GM23248 (cell line): ENCODE results near the gene KRTAP6-3. TPM values are rescaled to one million over a fixed set of nuclear protein-coding genes. Genes with fewer than 3 reads are reported as not detected.

ENCODE experiments used
- DNase-seq: peaks from one replicate; pipeline ENCODE4 v3.0.0-alpha.2; 2015
- H2AFZ ChIP-seq: fragments of 200-600 bp; sonication (generic); 2 replicates; pipeline ENCODE4 v1.6.1; 2016; ENCODE audit warnings: antibody characterized with exemption
- H3F3A ChIP-seq: fragments of 200-600 bp; sonication (generic); 2 replicates; pipeline ENCODE4 v1.6.1; 2016; ENCODE audit warnings: mild to moderate bottlenecking, antibody characterized with exemption, mixed run types; ENCODE audit not compliant: insufficient read depth
- H3K27ac ChIP-seq: fragments of 200-600 bp; sonication (generic); 2 replicates; pipeline ENCODE4 v1.5.1; 2016; ENCODE audit warnings: mild to moderate bottlenecking
- H3K27me3 ChIP-seq: fragments of 200-600 bp; sonication (generic); replicated peaks from 2 replicates; pipeline ENCODE4 v1.6.1; 2016; ENCODE audit warnings: mild to moderate bottlenecking; ENCODE audit not compliant: insufficient read depth
- H3K36me3 ChIP-seq: fragments of 200-600 bp; sonication (generic); 2 replicates; pipeline ENCODE4 v1.6.1; 2016; ENCODE audit warnings: low read depth, mild to moderate bottlenecking
- H3K4me1 ChIP-seq: fragments of 200-600 bp; sonication (generic); 2 replicates; pipeline ENCODE4 v1.6.1; 2016; ENCODE audit warnings: mild to moderate bottlenecking; ENCODE audit not compliant: insufficient read depth
- H3K4me2 ChIP-seq: fragments of 200-600 bp; sonication (generic); one replicate; pipeline ENCODE4 v1.6.1; 2016; ENCODE audit warnings: mild to moderate bottlenecking; ENCODE audit not compliant: unreplicated experiment
- H3K4me3 ChIP-seq: fragments of 200-600 bp; sonication (generic); 2 replicates; pipeline ENCODE4 v1.5.1; 2016; ENCODE audit warnings: mild to moderate bottlenecking
- H3K79me2 ChIP-seq: fragments of 200-600 bp; sonication (generic); 2 replicates; pipeline ENCODE4 v1.6.1; 2016; ENCODE audit warnings: mild to moderate bottlenecking; ENCODE audit not compliant: insufficient read depth
- H3K9ac ChIP-seq: fragments of 200-600 bp; sonication (generic); 2 replicates; pipeline ENCODE4 v1.6.1; 2016; ENCODE audit warnings: mild to moderate bottlenecking
- H3K9me2 ChIP-seq: fragments of 200-600 bp; sonication (generic); 2 replicates; pipeline ENCODE4 v1.6.1; 2016; ENCODE audit warnings: mixed run types, mild to moderate bottlenecking, moderate library complexity; ENCODE audit not compliant: insufficient read depth
- H3K9me3 ChIP-seq: fragments of 200-600 bp; sonication (generic); one replicate; pipeline ENCODE4 v1.6.1; 2017; ENCODE audit warnings: low read depth
- H4K20me1 ChIP-seq: fragments of 200-600 bp; sonication (generic); 2 replicates; pipeline ENCODE4 v1.6.0; 2016; ENCODE audit not compliant: insufficient read depth
- EZH2 ChIP-seq: fragments of 200-600 bp; sonication (generic); IDR thresholded peaks from 2 replicates; pipeline ENCODE4 v1.6.1; 2018; ENCODE audit warnings: antibody characterized with exemption, mild to moderate bottlenecking; ENCODE audit not compliant: insufficient read depth, poor library complexity, severe bottlenecking
- EZH2phosphoT487 ChIP-seq: fragments of 200-600 bp; sonication (generic); IDR thresholded peaks from 2 replicates; pipeline ENCODE4 v1.6.1; 2018; ENCODE audit warnings: antibody characterized with exemption, moderate library complexity, mild to moderate bottlenecking, low read depth; ENCODE audit not compliant: insufficient read depth
- WGBS, 2 experiments: methylation state at CpG; one replicate each; pipeline ENCODE4 v1.1.6; 2015 to 2017; ENCODE audit warnings: low lambda C conversion rate in 2 of 2, low coverage in 1 of 2; ENCODE audit errors: missing lambda C conversion rate in 2 of 2; 5-methylcytosine and 5-hydroxymethylcytosine counted together
- in situ Hi-C: fragments of 300-500 bp; cut with MboI; formaldehyde crosslinking; loops from 2 replicates; pipeline ENCODE4 v1.15.0; 2020
- polyA plus RNA-seq: library from polyadenylated mRNA; unstranded; fragments of >200 nt; fragmentation: Nextera tagmentation; extraction: Ambion mirVana; gene quantifications from 2 replicates; pipeline ENCODE4 v1.2.1, GENCODE V29; 2016
- total RNA-seq: library from RNA; depleted of rRNA; stranded (reverse); fragments of >200 nt; shearing (Covaris generic); gene quantifications from 2 replicates; pipeline ENCODE4 v1.2.3, GENCODE V29; 2014

Gene KRTAP6-3
- total and polyA plus RNA-seq, 2 experiments from 2014 or later = not detected

DNA sequence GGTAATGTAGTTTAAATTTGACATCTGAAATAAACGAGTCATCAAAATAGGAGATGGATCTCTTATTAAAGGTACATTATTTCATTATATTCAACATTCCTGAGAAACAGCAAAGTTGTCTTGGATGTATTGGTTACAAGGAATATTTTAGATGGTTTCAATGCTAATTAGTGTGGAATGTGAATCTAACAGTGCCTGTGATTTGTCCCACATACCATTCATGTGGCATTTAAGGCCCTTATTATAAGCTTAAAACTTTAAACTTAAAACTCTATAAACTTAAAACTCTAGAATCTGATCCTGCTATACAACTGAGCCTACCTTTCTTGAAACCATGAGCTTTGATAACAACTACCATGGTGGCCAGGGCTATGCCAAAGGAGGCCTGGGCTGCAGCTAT lies 8.5 kb downstream of the KRTAP6-3 start, which contains the start of gene KRTAP22-1:
KRTAP22-1 (plus strand) TSS at position 301 of the 400 bp plus-strand sequence.
- no peak within 1 kb of the TSS for H3K27ac ChIP-seq
- no peaks in the 10 kb centered on the region for H3K27me3 ChIP-seq
- H3K4me2 ChIP-seq = no peak within 1 kb of the TSS
- H4K20me1 ChIP-seq = no peaks in the 10 kb centered on the region
- H2AFZ ChIP-seq = no peak within 1 kb of the TSS
- DNase-seq = no peak
- no peaks in the 10 kb centered on the region for H3F3A ChIP-seq
- TF ChIP-seq EZH2 = no peak
- TF ChIP-seq EZH2phosphoT487 = no peak
- H3K9ac ChIP-seq = no peak within 1 kb of the TSS
- 3 to 4% methylated on average over 1 of the region's 1 CpG for WGBS, 2 experiments
- H3K9me2 ChIP-seq = no peaks in the 10 kb centered on the region
- no peaks in the 10 kb centered on the region for H3K79me2 ChIP-seq
- H3K9me3 ChIP-seq = peaks cover 4% of the 10 kb centered on the region
- H3K36me3 ChIP-seq = no peaks in the 10 kb centered on the region
- no peak within 1 kb of the TSS for H3K4me3 ChIP-seq
- in situ Hi-C loops = no loop called here
- H3K4me1 ChIP-seq = no peaks in the 10 kb centered on the region

DNA sequence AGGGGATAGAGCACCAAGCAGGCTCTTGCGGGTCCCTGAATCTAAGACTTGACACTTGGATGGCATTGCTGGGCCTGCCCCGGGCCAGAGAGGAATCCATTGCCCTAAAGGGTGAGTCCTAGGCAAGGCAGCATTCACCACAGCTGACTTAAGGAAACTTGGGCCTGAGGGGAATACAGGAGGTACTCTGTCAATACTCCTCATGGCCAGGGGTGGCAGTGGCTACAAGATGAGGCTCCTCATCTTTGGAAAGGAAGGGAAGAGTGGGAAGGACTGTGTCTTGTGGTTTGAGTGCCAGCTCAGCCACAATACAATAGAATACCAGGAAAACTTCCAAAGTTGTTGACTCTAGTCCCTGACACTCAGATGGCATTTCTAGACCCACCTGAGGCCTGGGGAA lies 13.7 kb downstream of the KRTAP6-3 start:
- Histone ChIP-seq H3F3A (no peaks in the 10 kb centered on the region), H3K27ac (no peak overlapping the region), H3K9ac (no peak overlapping the region), H3K36me3 (no peaks in the 10 kb centered on the region), H4K20me1 (no peaks in the 10 kb centered on the region), H3K4me3 (no peak overlapping the region), H3K9me2 (no peaks in the 10 kb centered on the region), H3K4me1 (no peaks in the 10 kb centered on the region), H3K9me3 (peaks cover 9% of the 10 kb centered on the region), H3K27me3 (no peaks in the 10 kb centered on the region), H2AFZ (no peak overlapping the region), H3K79me2 (no peaks in the 10 kb centered on the region), H3K4me2 (no peak overlapping the region)
- no peak for TF ChIP-seq EZH2
- no peak for TF ChIP-seq EZH2phosphoT487
- WGBS, 2 experiments = 30 to 32% methylated on average over 2 of the region's 2 CpGs
- in situ Hi-C loops = no loop called here
- DNase-seq = no peak

DNA sequence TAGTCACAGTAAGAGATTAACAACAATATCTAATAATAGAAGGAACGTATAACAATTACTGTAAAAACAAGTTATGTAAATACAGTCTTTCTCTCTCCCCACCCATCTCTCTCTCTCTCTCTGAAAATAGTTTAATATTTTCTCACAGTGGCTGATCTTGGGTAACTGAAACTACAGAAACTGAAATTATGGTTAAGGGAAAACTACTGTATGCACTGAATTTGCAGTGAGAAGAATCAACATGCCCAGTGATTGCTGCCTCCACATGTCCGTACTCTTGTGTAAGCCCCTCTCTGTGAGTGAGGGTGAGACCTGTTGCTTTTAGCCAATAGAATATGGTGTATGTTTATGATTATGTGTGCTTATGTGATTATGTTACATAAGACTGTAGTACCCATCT lies 19.9 kb downstream of the KRTAP6-3 start:
- Histone ChIP-seq H3K79me2 (no peaks in the 10 kb centered on the region), H3K4me1 (no peaks in the 10 kb centered on the region), H3K36me3 (no peaks in the 10 kb centered on the region), H3K4me3 (no peak overlapping the region), H3K9ac (no peak overlapping the region), H3F3A (no peaks in the 10 kb centered on the region), H3K9me3 (peaks cover 5% of the 10 kb centered on the region), H3K9me2 (no peaks in the 10 kb centered on the region), H2AFZ (no peak overlapping the region), H3K4me2 (no peak overlapping the region), H3K27me3 (no peaks in the 10 kb centered on the region), H3K27ac (no peak overlapping the region), H4K20me1 (no peaks in the 10 kb centered on the region)
- 38 to 44% methylated on average over 2 of the region's 2 CpGs for WGBS, 2 experiments
- TF ChIP-seq EZH2phosphoT487 = no peak
- TF ChIP-seq EZH2 = no peak
- in situ Hi-C loops = no loop called here
- DNase-seq = no peak

DNA sequence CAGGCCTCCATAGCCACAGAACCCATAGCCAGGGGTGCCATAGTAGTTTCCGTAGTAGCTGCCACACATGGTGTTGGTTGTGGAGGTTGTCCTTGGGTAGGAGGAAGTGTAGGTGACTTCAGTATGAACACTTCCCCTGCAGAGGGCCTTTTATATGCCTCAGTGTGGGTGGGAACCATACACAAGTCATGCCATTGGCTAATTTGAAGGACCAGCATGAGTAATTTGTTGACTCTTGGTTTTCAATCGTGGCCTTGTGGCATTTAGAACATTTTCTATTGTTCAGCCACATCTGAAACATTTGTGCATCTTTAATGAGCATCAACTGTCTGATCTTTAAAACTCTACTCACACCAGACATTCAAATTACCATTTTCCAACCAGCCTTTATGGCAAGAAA lies 21.6 kb downstream of the KRTAP6-3 start, which contains the start of gene KRTAP6-1:
KRTAP6-1 (minus strand) TSS at position 95 of the 400 bp plus-strand sequence; CDS start at position 69, 26 bp downstream.
- no peaks in the 10 kb centered on the region for H3K9me2 ChIP-seq
- H3K27ac ChIP-seq = no peak within 1 kb of the TSS
- DNase-seq = no peak
- no peaks in the 10 kb centered on the region for H3K4me1 ChIP-seq
- no peak within 1 kb of the TSS for H3K9ac ChIP-seq
- no peaks in the 10 kb centered on the region for H3K27me3 ChIP-seq
- H3F3A ChIP-seq = no peaks in the 10 kb centered on the region
- H3K4me3 ChIP-seq = no peak within 1 kb of the TSS
- no peaks in the 10 kb centered on the region for H3K79me2 ChIP-seq
- no peak within 1 kb of the TSS for H3K4me2 ChIP-seq
- in situ Hi-C loops = no loop called here
- TF ChIP-seq EZH2 (no peak), EZH2phosphoT487 (no peak)
- no peak within 1 kb of the TSS for H2AFZ ChIP-seq
- H4K20me1 ChIP-seq = no peaks in the 10 kb centered on the region
- H3K36me3 ChIP-seq = no peaks in the 10 kb centered on the region
- WGBS, 2 experiments = 17 to 29% methylated on average over 2 of the region's 2 CpGs
- peaks cover 4% of the 10 kb centered on the region for H3K9me3 ChIP-seq

DNA sequence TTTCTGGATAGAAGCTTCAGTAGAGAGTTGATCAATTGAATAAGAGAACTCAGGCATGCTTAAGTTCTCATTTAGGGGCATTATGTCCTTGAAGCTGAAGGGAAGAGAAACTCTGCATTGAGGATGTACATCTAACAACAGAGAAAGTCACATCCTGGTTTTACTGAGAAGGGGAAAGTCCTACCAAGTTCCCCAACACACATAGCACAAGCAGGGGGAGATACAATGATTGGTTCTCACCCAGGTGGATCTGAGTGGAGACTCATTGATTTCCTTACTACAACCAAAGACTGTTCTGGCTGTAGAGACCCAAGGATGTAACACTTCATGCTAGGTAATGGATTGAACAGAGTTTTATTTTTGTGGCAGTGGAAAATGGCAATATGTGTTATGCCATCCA lies 23.0 kb downstream of the KRTAP6-3 start:
- in situ Hi-C loops = no loop called here
- no peaks in the 10 kb centered on the region for H3K4me1 ChIP-seq
- H4K20me1 ChIP-seq = no peaks in the 10 kb centered on the region
- no peaks in the 10 kb centered on the region for H3K36me3 ChIP-seq
- no peak overlapping the region for H3K4me2 ChIP-seq
- no peak overlapping the region for H2AFZ ChIP-seq
- H3K27ac ChIP-seq = no peak overlapping the region
- no peak for TF ChIP-seq EZH2phosphoT487
- TF ChIP-seq EZH2 = no peak
- no peak for DNase-seq
- H3K27me3 ChIP-seq = no peaks in the 10 kb centered on the region
- no peaks in the 10 kb centered on the region for H3K79me2 ChIP-seq
- H3K9me2 ChIP-seq = no peaks in the 10 kb centered on the region
- H3K4me3 ChIP-seq = no peak overlapping the region
- no peaks in the 10 kb centered on the region for H3F3A ChIP-seq
- H3K9me3 ChIP-seq = no peaks in the 10 kb centered on the region
- no peak overlapping the region for H3K9ac ChIP-seq
